OCI-LY3 (cell line): ENCODE data around the gene PHAF1.

Source experiments
- H2AFZ ChIP-seq: fragments of 200-600, 300-600 bp; shearing (Covaris generic); 2 replicates; pipeline ENCODE4 v1.6.0; 2014; ENCODE audit warnings: antibody characterized with exemption, low read depth, low read length
- H3K27ac ChIP-seq: fragments of 200-600, 300-600 bp; sonication (generic); 2 replicates; pipeline ENCODE4 v1.5.1; 2014; ENCODE audit warnings: mild to moderate bottlenecking, low read length, moderate library complexity, mixed read lengths
- H3K27me3 ChIP-seq: fragments of 200-600, 300-600 bp; sonication (generic); 2 replicates; pipeline ENCODE4 v1.6.1; 2014; ENCODE audit warnings: low read depth, low read length, mixed read lengths
- H3K36me3 ChIP-seq: fragments of 200-600, 300-600 bp; sonication (generic); replicated peaks from 2 replicates; pipeline ENCODE3; 2014; ENCODE audit warnings: low read depth, low read length, mixed read lengths
- H3K4me1 ChIP-seq: fragments of 300-600, 200-600 bp; sonication (generic); 2 replicates; pipeline ENCODE4 v1.6.1; 2014; ENCODE audit warnings: low read length, mixed read lengths
- H3K4me2 ChIP-seq: fragments of 200-600, 300-600 bp; sonication (generic); 2 replicates; pipeline ENCODE4 v1.6.1; 2014; ENCODE audit warnings: low read length, mixed read lengths
- H3K4me3 ChIP-seq: fragments of 300-600, 200-600 bp; sonication (generic); 2 replicates; pipeline ENCODE4 v1.5.1; 2014; ENCODE audit warnings: antibody characterized with exemption, mild to moderate bottlenecking, low read length, moderate library complexity
- H3K79me2 ChIP-seq: fragments of 300-600, 200-600 bp; shearing (Covaris generic); 2 replicates; pipeline ENCODE4 v1.6.1; 2014; ENCODE audit warnings: mild to moderate bottlenecking, low read length, mixed read lengths
- H3K9ac ChIP-seq: fragments of 300-600, 200-600 bp; shearing (Covaris generic); 2 replicates; pipeline ENCODE4 v1.6.0; 2014; ENCODE audit warnings: mild to moderate bottlenecking, low read length, moderate library complexity
- H3K9me3 ChIP-seq: fragments of 200-600, 300-600 bp; shearing (Covaris generic); 2 replicates; pipeline ENCODE4 v1.6.1; 2014; ENCODE audit warnings: low read length, mixed read lengths; ENCODE audit not compliant: insufficient read depth
- H4K20me1 ChIP-seq: fragments of 200-600, 300-600 bp; sonication (generic); 2 replicates; pipeline ENCODE4 v1.6.1; 2016; ENCODE audit warnings: low read length, mixed read lengths; ENCODE audit not compliant: insufficient read depth
- EZH2phosphoT487 ChIP-seq: fragments of 200-600 bp; shearing (Covaris generic); IDR thresholded peaks from 2 replicates; pipeline ENCODE4 v1.6.1; 2018; ENCODE audit warnings: antibody characterized with exemption, mixed run types, low read depth
- TF ChIP-seq, protein P1 (sequence below): fragments of 200-600, 300-600 bp; sonication (generic); IDR thresholded peaks from 2 replicates; pipeline ENCODE4 v1.5.1; 2014; ENCODE audit warnings: antibody characterized with exemption, low read length, low read depth

PHAF1 gene

GRCh38 chr16:67191411-67191994, 81.8 kb downstream of the PHAF1 start:
- no peaks in the 10 kb centered on the region for H3K9me3 ChIP-seq
- no peak for TF ChIP-seq EZH2phosphoT487
- TF ChIP-seq, protein P1, sequence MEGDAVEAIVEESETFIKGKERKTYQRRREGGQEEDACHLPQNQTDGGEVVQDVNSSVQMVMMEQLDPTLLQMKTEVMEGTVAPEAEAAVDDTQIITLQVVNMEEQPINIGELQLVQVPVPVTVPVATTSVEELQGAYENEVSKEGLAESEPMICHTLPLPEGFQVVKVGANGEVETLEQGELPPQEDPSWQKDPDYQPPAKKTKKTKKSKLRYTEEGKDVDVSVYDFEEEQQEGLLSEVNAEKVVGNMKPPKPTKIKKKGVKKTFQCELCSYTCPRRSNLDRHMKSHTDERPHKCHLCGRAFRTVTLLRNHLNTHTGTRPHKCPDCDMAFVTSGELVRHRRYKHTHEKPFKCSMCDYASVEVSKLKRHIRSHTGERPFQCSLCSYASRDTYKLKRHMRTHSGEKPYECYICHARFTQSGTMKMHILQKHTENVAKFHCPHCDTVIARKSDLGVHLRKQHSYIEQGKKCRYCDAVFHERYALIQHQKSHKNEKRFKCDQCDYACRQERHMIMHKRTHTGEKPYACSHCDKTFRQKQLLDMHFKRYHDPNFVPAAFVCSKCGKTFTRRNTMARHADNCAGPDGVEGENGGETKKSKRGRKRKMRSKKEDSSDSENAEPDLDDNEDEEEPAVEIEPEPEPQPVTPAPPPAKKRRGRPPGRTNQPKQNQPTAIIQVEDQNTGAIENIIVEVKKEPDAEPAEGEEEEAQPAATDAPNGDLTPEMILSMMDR = no peak
- peak overlapping the region; percentile 95 for H3K9ac ChIP-seq
- H4K20me1 ChIP-seq = no peaks in the 10 kb centered on the region
- no peaks in the 10 kb centered on the region for H3K27me3 ChIP-seq
- H2AFZ ChIP-seq = peak overlapping the region; percentile 65
- H3K4me1 ChIP-seq = peaks cover 12% of the 10 kb centered on the region
- no peak overlapping the region for H3K27ac ChIP-seq
- peaks cover 29% of the 10 kb centered on the region for H3K36me3 ChIP-seq
- peaks cover 32% of the 10 kb centered on the region for H3K79me2 ChIP-seq
- H3K4me3 ChIP-seq = peak overlapping the region; percentile 96
- peak overlapping the region; percentile 56 for H3K4me2 ChIP-seq

GRCh38 chr16:67191995-67192681, 82.4 kb downstream of the PHAF1 start, which contains the start of gene E2F4:
Gene E2F4 (plus strand): TSS chr16:67192155. CDS start chr16:67192228, 73 bp downstream.
- Histone ChIP-seq H4K20me1 (no peaks in the 10 kb centered on the region), H2AFZ (peak within 1 kb of the TSS; percentile 65), H3K4me2 (peak within 1 kb of the TSS; percentile 98), H3K4me3 (peak within 1 kb of the TSS; percentile 96), H3K79me2 (peaks cover 32% of the 10 kb centered on the region), H3K9me3 (no peaks in the 10 kb centered on the region), H3K27ac (peak within 1 kb of the TSS; percentile 53), H3K36me3 (peaks cover 35% of the 10 kb centered on the region), H3K4me1 (peaks cover 12% of the 10 kb centered on the region), H3K9ac (peak within 1 kb of the TSS; percentile 95), H3K27me3 (no peaks in the 10 kb centered on the region)
- TF ChIP-seq, protein P1 = no peak
- TF ChIP-seq EZH2phosphoT487 = no peak

DNA sequence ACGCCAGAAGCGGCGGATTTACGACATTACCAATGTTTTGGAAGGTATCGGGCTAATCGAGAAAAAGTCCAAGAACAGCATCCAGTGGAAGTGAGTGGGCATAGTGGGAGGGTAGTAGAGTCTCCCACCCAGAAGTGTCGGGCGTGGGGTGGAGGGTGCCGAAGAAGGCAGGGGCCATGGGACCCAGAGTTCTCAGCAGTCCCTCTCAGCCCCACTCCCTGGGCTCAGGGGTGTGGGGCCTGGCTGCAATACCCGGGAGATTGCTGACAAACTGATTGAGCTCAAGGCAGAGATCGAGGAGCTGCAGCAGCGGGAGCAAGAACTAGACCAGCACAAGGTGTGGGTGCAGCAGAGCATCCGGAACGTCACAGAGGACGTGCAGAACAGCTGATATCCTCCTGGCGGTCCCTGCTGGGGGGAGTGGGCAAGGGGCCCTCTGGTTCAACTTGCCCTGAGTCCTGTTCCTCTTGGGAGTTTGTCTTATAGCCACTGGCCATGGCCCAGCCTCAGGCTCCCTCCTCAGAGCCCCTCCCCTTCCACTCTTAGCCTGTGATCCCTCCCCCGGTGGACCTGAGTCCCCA, 83.1 kb downstream of the PHAF1 start:
- Histone ChIP-seq H3K9me3 (no peaks in the 10 kb centered on the region), H3K9ac (peak overlapping the region; percentile 95), H3K4me2 (peak overlapping the region; percentile 98), H4K20me1 (no peaks in the 10 kb centered on the region), H3K27me3 (no peaks in the 10 kb centered on the region), H3K4me1 (peaks cover 12% of the 10 kb centered on the region), H3K27ac (peak overlapping the region; percentile 53; the same call in 1 of the 2 replicates), H3K79me2 (peaks cover 32% of the 10 kb centered on the region), H2AFZ (no peak overlapping the region), H3K4me3 (peak overlapping the region; percentile 96), H3K36me3 (peaks cover 40% of the 10 kb centered on the region)
- TF ChIP-seq, protein P1 = no peak

DNA sequence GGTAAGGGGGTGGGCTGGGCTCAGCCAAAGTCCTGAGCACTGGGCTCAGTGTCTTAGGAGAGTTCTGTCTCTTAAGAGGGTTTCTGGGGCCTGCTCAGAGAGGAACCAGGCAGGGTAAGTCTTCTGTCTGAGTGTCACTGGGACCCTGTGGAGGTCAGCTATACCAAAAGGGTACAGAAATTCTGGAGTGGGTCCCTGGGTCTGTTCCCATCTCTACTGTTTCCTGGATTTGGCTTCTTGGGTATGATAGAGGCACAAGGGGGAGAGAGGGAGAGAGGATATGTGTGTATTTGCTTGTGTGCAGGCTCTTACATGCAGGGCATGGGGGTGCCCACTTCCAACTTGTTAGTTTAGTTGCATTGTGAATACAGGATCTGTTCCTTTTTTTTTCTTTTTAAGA, 83.8 kb downstream of the PHAF1 start:
- no peak overlapping the region for H2AFZ ChIP-seq
- peaks cover 45% of the 10 kb centered on the region for H3K36me3 ChIP-seq
- peak overlapping the region; percentile 98 for H3K4me2 ChIP-seq
- peak overlapping the region; percentile 95; the same call in 1 of the 2 replicates for H3K9ac ChIP-seq
- H3K27ac ChIP-seq = no peak overlapping the region
- H3K4me1 ChIP-seq = peaks cover 12% of the 10 kb centered on the region
- no peaks in the 10 kb centered on the region for H3K27me3 ChIP-seq
- H3K79me2 ChIP-seq = peaks cover 32% of the 10 kb centered on the region
- TF ChIP-seq, protein P1 = no peak
- TF ChIP-seq EZH2phosphoT487 = no peak
- H4K20me1 ChIP-seq = no peaks in the 10 kb centered on the region
- H3K4me3 ChIP-seq = peak overlapping the region; percentile 96
- no peaks in the 10 kb centered on the region for H3K9me3 ChIP-seq
